A673 (cell line): ENCODE data around the gene IQCN. TPM values are rescaled to one million over a fixed set of nuclear protein-coding genes. Genes with fewer than 3 reads are reported as not detected.

Experiments
- BruUV-seq: library from RNA; stranded (reverse); fragments of 400-500 nt; replicated peaks from 2 replicates; lab custom pipeline; 2021; lab: Mats Ljungman, UMichigan
- CTCF ChIA-PET: fragments of 300-600 bp; sonication (Branson Sonifier 250); formaldehyde crosslinking; loops from one replicate; lab custom pipeline; 2022; ENCODE audit warnings: antibody characterized with exemption; lab: Charles Lee
- POLR2A ChIA-PET: fragments of 300-600 bp; sonication (Branson Sonifier 250); formaldehyde crosslinking; loops from one replicate; lab custom pipeline; 2022; ENCODE audit warnings: antibody characterized with exemption; ENCODE audit not compliant: low non-redundant PET; lab: Charles Lee
- DNase-seq: peaks from one replicate; pipeline ENCODE4 v3.0.0-alpha.2; 2015; ENCODE audit warnings: low spot score
- H3K27ac ChIP-seq: fragments of 200-600 bp; sonication (generic); 2 replicates; pipeline ENCODE4 v1.5.1; 2016; ENCODE audit warnings: mixed run types, low read depth, mild to moderate bottlenecking, mixed read lengths, antibody characterized with exemption, low read length; ENCODE audit not compliant: poor library complexity, severe bottlenecking
- H3K27me3 ChIP-seq: fragments of 200-600 bp; sonication (generic); replicated peaks from 2 replicates; pipeline ENCODE4 v1.6.1; 2017; ENCODE audit warnings: mixed run types, low read depth, mild to moderate bottlenecking, mixed read lengths, antibody characterized with exemption, low read length; ENCODE audit not compliant: insufficient read depth, poor library complexity
- H3K36me3 ChIP-seq: fragments of 200-600 bp; sonication (generic); 2 replicates; pipeline ENCODE4 v1.6.1; 2016; ENCODE audit warnings: mixed run types, mild to moderate bottlenecking, mixed read lengths, antibody characterized with exemption, low read length; ENCODE audit not compliant: insufficient read depth, poor library complexity, severe bottlenecking
- H3K4me1 ChIP-seq: fragments of 200-600 bp; sonication (generic); 2 replicates; pipeline ENCODE4 v1.6.1; 2017; ENCODE audit warnings: mixed run types, mild to moderate bottlenecking, mixed read lengths, antibody characterized with exemption, low read length; ENCODE audit not compliant: insufficient read depth, poor library complexity, severe bottlenecking
- H3K4me3 ChIP-seq: fragments of 200-600 bp; sonication (generic); 2 replicates; pipeline ENCODE4 v1.5.1; 2016; ENCODE audit warnings: low read depth, mixed run types, mild to moderate bottlenecking, mixed read lengths, low read length; ENCODE audit not compliant: poor library complexity, severe bottlenecking
- H3K9me3 ChIP-seq: fragments of 200-600 bp; sonication (generic); 2 replicates; pipeline ENCODE4 v1.6.1; 2016; ENCODE audit warnings: mixed run types, low read depth, mild to moderate bottlenecking, mixed read lengths, antibody characterized with exemption, low read length; ENCODE audit not compliant: poor library complexity, severe bottlenecking
- EZH2 ChIP-seq: fragments of 200-600 bp; sonication (generic); IDR thresholded peaks from 2 replicates; pipeline ENCODE4 v1.6.1; 2017; ENCODE audit warnings: borderline replicate concordance, low read depth, mild to moderate bottlenecking, mixed read lengths, antibody characterized with exemption, low read length; ENCODE audit not compliant: poor library complexity, severe bottlenecking
- intact Hi-C: fragments of 100-400 bp; cut with micrococcal nuclease; formaldehyde crosslinking; loops from one replicate; pipeline ENCODE4 v1.10.0; 2022; ENCODE audit not compliant: unreplicated experiment
- total RNA-seq: library from RNA; stranded (reverse); gene quantifications from 2 replicates; pipeline ENCODE4 v1.2.3, GENCODE V29; 2021
- TF ChIP-seq, protein P1 (sequence below): fragments of 300-800, 200-600 bp; sonication (generic); conservative IDR thresholded peaks from 2 replicates; pipeline ENCODE4 v1.5.1; 2017; ENCODE audit warnings: low read depth, mild to moderate bottlenecking, antibody characterized with exemption, low read length, moderate library complexity, mixed read lengths

IQCN gene
- total RNA-seq, 1 experiment from 2014 or later, result 10.2 TPM

DNA sequence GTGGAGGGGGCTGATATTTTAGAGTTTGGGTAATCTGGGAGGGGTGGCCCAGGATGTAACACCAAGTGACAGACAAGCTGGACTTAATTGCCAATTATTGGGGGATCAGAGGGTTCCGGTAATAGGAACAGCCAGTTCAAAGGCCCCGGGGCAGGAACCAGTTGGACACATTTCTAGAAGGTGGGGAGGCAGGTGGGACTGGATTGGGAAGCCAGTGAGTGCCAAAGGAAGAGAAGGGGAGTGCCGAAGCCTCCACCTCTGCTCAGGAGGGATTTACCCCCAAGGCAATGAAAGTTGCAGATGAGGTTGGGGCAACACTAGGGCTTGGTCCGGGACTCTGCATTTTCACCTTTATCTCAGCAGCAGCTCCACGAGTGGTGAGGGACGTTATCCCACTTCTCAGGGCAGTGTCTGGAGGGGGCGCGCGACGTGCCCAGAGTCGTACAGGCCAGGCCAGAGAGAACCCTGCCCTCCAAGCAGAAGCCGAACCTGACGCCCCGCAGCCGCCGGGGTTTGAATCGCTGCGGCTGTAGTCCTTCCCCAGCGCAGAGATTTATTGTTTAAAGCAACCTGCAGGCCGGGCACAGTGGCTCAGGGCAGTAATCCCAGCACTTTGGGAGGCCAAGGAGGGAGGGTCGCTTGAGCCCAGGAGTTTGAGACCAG, 12.9 kb upstream of the IQCN start:
- no peak overlapping the region for H3K4me3 ChIP-seq

GRCh38 chr19:18284712-18285360, 10.6 kb upstream of the IQCN start:
- no peaks in the 10 kb centered on the region for H3K27me3 ChIP-seq
- peak overlapping the region; percentile 77 for H3K27ac ChIP-seq
- no peaks in the 10 kb centered on the region for H3K36me3 ChIP-seq
- H3K4me3 ChIP-seq, result no peak overlapping the region
- ChIA-PET CTCF (no interaction called here), POLR2A (no interaction called here)
- no TSS peak for BruUV-seq
- no peak for DNase-seq
- no peaks in the 10 kb centered on the region for H3K9me3 ChIP-seq
- peaks cover 22% of the 10 kb centered on the region for H3K4me1 ChIP-seq
- TF ChIP-seq, protein P1, sequence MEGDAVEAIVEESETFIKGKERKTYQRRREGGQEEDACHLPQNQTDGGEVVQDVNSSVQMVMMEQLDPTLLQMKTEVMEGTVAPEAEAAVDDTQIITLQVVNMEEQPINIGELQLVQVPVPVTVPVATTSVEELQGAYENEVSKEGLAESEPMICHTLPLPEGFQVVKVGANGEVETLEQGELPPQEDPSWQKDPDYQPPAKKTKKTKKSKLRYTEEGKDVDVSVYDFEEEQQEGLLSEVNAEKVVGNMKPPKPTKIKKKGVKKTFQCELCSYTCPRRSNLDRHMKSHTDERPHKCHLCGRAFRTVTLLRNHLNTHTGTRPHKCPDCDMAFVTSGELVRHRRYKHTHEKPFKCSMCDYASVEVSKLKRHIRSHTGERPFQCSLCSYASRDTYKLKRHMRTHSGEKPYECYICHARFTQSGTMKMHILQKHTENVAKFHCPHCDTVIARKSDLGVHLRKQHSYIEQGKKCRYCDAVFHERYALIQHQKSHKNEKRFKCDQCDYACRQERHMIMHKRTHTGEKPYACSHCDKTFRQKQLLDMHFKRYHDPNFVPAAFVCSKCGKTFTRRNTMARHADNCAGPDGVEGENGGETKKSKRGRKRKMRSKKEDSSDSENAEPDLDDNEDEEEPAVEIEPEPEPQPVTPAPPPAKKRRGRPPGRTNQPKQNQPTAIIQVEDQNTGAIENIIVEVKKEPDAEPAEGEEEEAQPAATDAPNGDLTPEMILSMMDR, result no peak
- no peak for TF ChIP-seq EZH2
- intact Hi-C loops, result no loop called here

More for the DNA sequence above, 12.9 kb upstream of the IQCN start:
- intact Hi-C loops, result no loop called here
- no TSS peak for BruUV-seq
- H3K4me1 ChIP-seq, result peaks cover 41% of the 10 kb centered on the region
- no peak for DNase-seq
- ChIA-PET CTCF (no interaction called here), POLR2A (no interaction called here)
- no peaks in the 10 kb centered on the region for H3K9me3 ChIP-seq
- no peak for TF ChIP-seq EZH2
- TF ChIP-seq, protein P1, result no peak
- no peaks in the 10 kb centered on the region for H3K27me3 ChIP-seq
- H3K27ac ChIP-seq, result peak overlapping the region; percentile 71
- no peaks in the 10 kb centered on the region for H3K36me3 ChIP-seq

- H3K4me3 ChIP-seq, result no peak overlapping the region
- peak overlapping the region; percentile 100 for H3K27ac ChIP-seq
- ChIA-PET POLR2A (no interaction called here), CTCF (no interaction called here)
- no peak for TF ChIP-seq EZH2
- TF ChIP-seq, protein P1, result no peak
- peaks cover 28% of the 10 kb centered on the region for H3K4me1 ChIP-seq
- no peaks in the 10 kb centered on the region for H3K27me3 ChIP-seq
- no peaks in the 10 kb centered on the region for H3K9me3 ChIP-seq
- BruUV-seq, result no TSS peak
- H3K36me3 ChIP-seq, result peaks cover 11% of the 10 kb centered on the region
- intact Hi-C loops, result no loop called here
- DNase-seq, result no peak
These were observed 9.1 kb upstream of the IQCN start for GRCh38 chr19:18283338-18283737.
